GM18498 (cell line): ENCODE results near the gene MED28.

ENCODE experiments used
- ATAC-seq: cut with Tn5 transposase; IDR thresholded peaks from one replicate; pipeline ENCODE4 v1.9.1; 2021; ENCODE audit warnings: mild to moderate bottlenecking, moderate library complexity; ENCODE audit not compliant: unreplicated experiment

The MED28 gene

GRCh38 chr4:17665346-17665745 is 50.9 kb downstream of the MED28 start:
- ATAC-seq: no peak

GRCh38 chr4:17665852-17666251 is 51.4 kb downstream of the MED28 start:
- no peak for ATAC-seq

GRCh38 chr4:17667253-17667652 is 52.8 kb downstream of the MED28 start:
- ATAC-seq: no peak

GRCh38 chr4:17667653-17668201 is 53.3 kb downstream of the MED28 start:
- no peak for ATAC-seq

GRCh38 chr4:17670423-17670822 is 56.0 kb downstream of the MED28 start:
- ATAC-seq: no peak

- ATAC-seq: no peak
Observed at GRCh38 chr4:17680559-17681280, 66.3 kb downstream of the MED28 start.

GRCh38 chr4:17681281-17682221 is 67.1 kb downstream of the MED28 start:
- ATAC-seq: no peak

- no peak for ATAC-seq
Observed at GRCh38 chr4:17682222-17682566, 67.8 kb downstream of the MED28 start.
